GM13976 (cell line): ENCODE results near the gene NME4.
A peak's percentile ranks its signal among the peaks of the same experiment; 100 is the strongest.
"Not testable (repeated sequence)": the region's sequence is repeated elsewhere in the genome, so short reads cannot be mapped to it uniquely, and the experiment has no call there.

Experiments used
- DNase-seq: peaks from one replicate; pipeline ENCODE4 v3.0.0; 2012; ENCODE audit warnings: low spot score
- CTCF ChIP-seq: IDR thresholded peaks from 2 replicates; pipeline ENCODE4 v1.5.1; 2012; ENCODE audit warnings: borderline replicate concordance, mild to moderate bottlenecking; ENCODE audit not compliant: insufficient read depth; ENCODE audit errors: extremely low read depth, missing control alignments, control extremely low read depth
- in situ Hi-C: fragments of 300-500 bp; cut with MboI; formaldehyde crosslinking; loops from one replicate; pipeline ENCODE4 v1.12.0; 2022; ENCODE audit warnings: low sequenced_read_pairs, mixed read lengths, inconsistent platforms; ENCODE audit not compliant: unreplicated experiment

Gene NME4

GRCh38 chr16:381789-382717 is 14.9 kb upstream of the NME4 start, which contains the start of gene PGAP6:
PGAP6 (minus strand) TSS chr16:381978; CDS start chr16:381821, 157 bp downstream.
- in situ Hi-C loops: no loop called here
- no peak for TF ChIP-seq CTCF
- peak; percentile 95 for DNase-seq

- TF ChIP-seq CTCF: no peak
- in situ Hi-C loops: no loop called here
- no peak for DNase-seq
Measured at GRCh38 chr16:383326-384051, 13.5 kb upstream of the NME4 start.

GRCh38 chr16:386641-387156 is 10.3 kb upstream of the NME4 start:
- in situ Hi-C loops: no loop called here
- DNase-seq: no peak
- TF ChIP-seq CTCF: no peak

- in situ Hi-C loops, DNase-seq: not testable (repeated sequence)
Measured at GRCh38 chr16:387761-388666, 9.0 kb upstream of the NME4 start.

- DNase-seq: no peak
- in situ Hi-C loops: no loop called here
- TF ChIP-seq CTCF: no peak
Measured at GRCh38 chr16:389352-389751, 7.6 kb upstream of the NME4 start.

- peak; percentile 35 for TF ChIP-seq CTCF
- in situ Hi-C loops: no loop called here
- DNase-seq: peak; percentile 75
Measured at GRCh38 chr16:391885-392335, 5.1 kb upstream of the NME4 start.
